ENCODE data around the gene IL17RE. TPM values are rescaled to one million over a fixed set of nuclear protein-coding genes. Genes with fewer than 3 reads are reported as not detected.

Gene IL17RE
- total and polyA plus RNA-seq, 9 of the 15 experiments (the other 6 are each of a cell fraction or from before 2014, with no cell fraction given), result 0.32 to 1.9 (median 0.51) TPM; not detected in 4

GRCh38 chr3:9932843-9933560 is 30.4 kb downstream of the IL17RE start (continued):
- TF ChIP-seq RBM25 (IDR thresholded peaks at IDR 0.05; ENCODE audit: low read depth, low read length, severe bottlenecking) (peak; percentile 15), MCM2 (IDR thresholded peaks at IDR 0.05; ENCODE audit: low read depth) (no peak), NR3C1 (CRISPR knock-in tag; IDR thresholded peaks at IDR 0.05) (no peak; the same call in 1 of the 2 replicates), ZFX (CRISPR knock-in tag; IDR thresholded peaks at IDR 0.05) (peak; percentile 91), ERF (CRISPR knock-in tag; IDR thresholded peaks at IDR 0.05) (peak; percentile 82; the same call in 1 of the 2 replicates), STAG1 (CRISPR knock-in tag; IDR thresholded peaks at IDR 0.05; ENCODE audit: borderline replicate concordance) (peak; percentile 76), ZBTB7A (IDR thresholded peaks at IDR 0.05; ENCODE audit: borderline replicate concordance, control insufficient read depth, low read depth, low read length) (peak; percentile 80; the same call in 1 of the 2 replicates), ZNF436 (CRISPR knock-in tag; IDR thresholded peaks at IDR 0.05) (no peak), SNRNP70 (optimal IDR thresholded peaks at IDR 0.05; ENCODE audit: low read depth, low read length) (no peak), PRPF4 (IDR thresholded peaks at IDR 0.05; ENCODE audit: insufficient read depth, low read depth, low read length, poor library complexity, severe bottlenecking) (peak; percentile 50), ARID3B (CRISPR knock-in tag; IDR thresholded peaks at IDR 0.05; ENCODE audit: borderline replicate concordance) (0 out of 2 replicates have a peak, but pooled peaks have one; percentile 69), ZEB2 (IDR thresholded peaks at IDR 0.05) (no peak), ZNF75A (CRISPR knock-in tag; IDR thresholded peaks at IDR 0.05) (no peak), HDAC6 (IDR thresholded peaks at IDR 0.05; ENCODE audit: low read depth, low read length) (no peak), ZKSCAN8 (CRISPR knock-in tag; IDR thresholded peaks at IDR 0.05) (no peak), GATAD2A (IDR thresholded peaks at IDR 0.05) (peak; percentile 79)
- TF ChIP-seq, protein P1, sequence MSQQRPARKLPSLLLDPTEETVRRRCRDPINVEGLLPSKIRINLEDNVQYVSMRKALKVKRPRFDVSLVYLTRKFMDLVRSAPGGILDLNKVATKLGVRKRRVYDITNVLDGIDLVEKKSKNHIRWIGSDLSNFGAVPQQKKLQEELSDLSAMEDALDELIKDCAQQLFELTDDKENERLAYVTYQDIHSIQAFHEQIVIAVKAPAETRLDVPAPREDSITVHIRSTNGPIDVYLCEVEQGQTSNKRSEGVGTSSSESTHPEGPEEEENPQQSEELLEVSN (IDR thresholded peaks at IDR 0.05; ENCODE audit: borderline replicate concordance in 1 of 2, extremely low read depth in 1 of 2, insufficient read depth in 1 of 2, insufficient read length in 1 of 2, low read depth in 1 of 2, low read length in 1 of 2, poor library complexity in 1 of 2, severe bottlenecking in 1 of 2), result peak; percentile 76 to 78
- TF ChIP-seq, protein P2, sequence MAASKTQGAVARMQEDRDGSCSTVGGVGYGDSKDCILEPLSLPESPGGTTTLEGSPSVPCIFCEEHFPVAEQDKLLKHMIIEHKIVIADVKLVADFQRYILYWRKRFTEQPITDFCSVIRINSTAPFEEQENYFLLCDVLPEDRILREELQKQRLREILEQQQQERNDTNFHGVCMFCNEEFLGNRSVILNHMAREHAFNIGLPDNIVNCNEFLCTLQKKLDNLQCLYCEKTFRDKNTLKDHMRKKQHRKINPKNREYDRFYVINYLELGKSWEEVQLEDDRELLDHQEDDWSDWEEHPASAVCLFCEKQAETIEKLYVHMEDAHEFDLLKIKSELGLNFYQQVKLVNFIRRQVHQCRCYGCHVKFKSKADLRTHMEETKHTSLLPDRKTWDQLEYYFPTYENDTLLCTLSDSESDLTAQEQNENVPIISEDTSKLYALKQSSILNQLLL (CRISPR knock-in tag; IDR thresholded peaks at IDR 0.05; ENCODE audit: borderline replicate concordance), result no peak
- TF ChIP-seq, protein P3, sequence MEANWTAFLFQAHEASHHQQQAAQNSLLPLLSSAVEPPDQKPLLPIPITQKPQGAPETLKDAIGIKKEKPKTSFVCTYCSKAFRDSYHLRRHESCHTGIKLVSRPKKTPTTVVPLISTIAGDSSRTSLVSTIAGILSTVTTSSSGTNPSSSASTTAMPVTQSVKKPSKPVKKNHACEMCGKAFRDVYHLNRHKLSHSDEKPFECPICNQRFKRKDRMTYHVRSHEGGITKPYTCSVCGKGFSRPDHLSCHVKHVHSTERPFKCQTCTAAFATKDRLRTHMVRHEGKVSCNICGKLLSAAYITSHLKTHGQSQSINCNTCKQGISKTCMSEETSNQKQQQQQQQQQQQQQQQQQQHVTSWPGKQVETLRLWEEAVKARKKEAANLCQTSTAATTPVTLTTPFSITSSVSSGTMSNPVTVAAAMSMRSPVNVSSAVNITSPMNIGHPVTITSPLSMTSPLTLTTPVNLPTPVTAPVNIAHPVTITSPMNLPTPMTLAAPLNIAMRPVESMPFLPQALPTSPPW (CRISPR knock-in tag; IDR thresholded peaks at IDR 0.05), result 0 out of 2 replicates have a peak, but pooled peaks have one; percentile 18
- TF ChIP-seq, protein P4, sequence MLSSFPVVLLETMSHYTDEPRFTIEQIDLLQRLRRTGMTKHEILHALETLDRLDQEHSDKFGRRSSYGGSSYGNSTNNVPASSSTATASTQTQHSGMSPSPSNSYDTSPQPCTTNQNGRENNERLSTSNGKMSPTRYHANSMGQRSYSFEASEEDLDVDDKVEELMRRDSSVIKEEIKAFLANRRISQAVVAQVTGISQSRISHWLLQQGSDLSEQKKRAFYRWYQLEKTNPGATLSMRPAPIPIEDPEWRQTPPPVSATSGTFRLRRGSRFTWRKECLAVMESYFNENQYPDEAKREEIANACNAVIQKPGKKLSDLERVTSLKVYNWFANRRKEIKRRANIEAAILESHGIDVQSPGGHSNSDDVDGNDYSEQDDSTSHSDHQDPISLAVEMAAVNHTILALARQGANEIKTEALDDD (IDR thresholded peaks at IDR 0.05), result no peak

All from K562 (cell line).